Midbrain (tissue), 1 donor: ENCODE data around the gene GBP3.
"Not testable (repeated sequence)": the region's sequence is repeated elsewhere in the genome, so short reads cannot be mapped to it uniquely, and the experiment has no call there.

ENCODE experiments used
- DNase-seq: peaks from one replicate; lab custom pipeline; 2025; lab: John Stamatoyannopoulos, UW

The GBP3 gene

GRCh38 chr1:88979054-88979748, 43.5 kb downstream of the GBP3 start:
- no peak for DNase-seq

- DNase-seq: no peak
Observed at GRCh38 chr1:88976235-88976634, 46.4 kb downstream of the GBP3 start.

- DNase-seq: not testable (repeated sequence)
Observed at GRCh38 chr1:88974616-88975172, 48.0 kb downstream of the GBP3 start.

- peak; percentile 22 for DNase-seq
Observed at GRCh38 chr1:88973520-88974137, 49.0 kb downstream of the GBP3 start.

GRCh38 chr1:88961647-88962275, 60.9 kb downstream of the GBP3 start:
- no peak for DNase-seq

GRCh38 chr1:88961081-88961480, 61.6 kb downstream of the GBP3 start:
- no peak for DNase-seq
